Activated CD4-positive, alpha-beta T cell treated with anti-CD3 and anti-CD28 coated beads, Interleukin-2, amount 50 U/mL, for 16 hours (primary cell): ENCODE data around the gene STX1A.
"Not testable (repeated sequence)": the region's sequence is repeated elsewhere in the genome, so short reads cannot be mapped to it uniquely, and the experiment has no call there.

Experiments used
- DNase-seq: peaks from one replicate; pipeline ENCODE4 v3.0.0-alpha.2; 2020

The STX1A gene

GRCh38 chr7:73681031-73681430, 38.4 kb downstream of the STX1A start:
- no peak for DNase-seq

GRCh38 chr7:73680501-73680900, 39.0 kb downstream of the STX1A start:
- DNase-seq: no peak

DNA sequence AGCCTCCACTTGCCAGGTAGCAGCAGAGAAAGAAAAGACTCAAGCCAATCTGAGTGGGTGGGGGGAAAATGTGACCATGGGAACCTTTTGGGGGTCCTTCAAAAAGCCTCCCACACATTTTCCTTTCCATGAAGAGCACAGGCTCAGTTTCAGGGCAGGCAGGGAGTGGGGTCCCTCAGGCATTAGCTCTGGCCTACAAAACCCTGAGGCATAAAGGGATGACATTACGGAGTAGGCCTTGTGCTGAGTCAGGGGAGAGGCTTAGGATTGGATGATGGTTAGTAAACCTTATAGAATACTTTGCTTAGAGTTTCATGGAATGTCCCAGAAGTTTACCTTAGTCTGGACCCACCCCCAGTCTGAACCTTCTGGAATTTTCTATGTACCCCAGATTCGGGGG, 39.8 kb downstream of the STX1A start:
- DNase-seq: no peak

GRCh38 chr7:73678862-73679261, 40.6 kb downstream of the STX1A start:
- no peak for DNase-seq

DNA sequence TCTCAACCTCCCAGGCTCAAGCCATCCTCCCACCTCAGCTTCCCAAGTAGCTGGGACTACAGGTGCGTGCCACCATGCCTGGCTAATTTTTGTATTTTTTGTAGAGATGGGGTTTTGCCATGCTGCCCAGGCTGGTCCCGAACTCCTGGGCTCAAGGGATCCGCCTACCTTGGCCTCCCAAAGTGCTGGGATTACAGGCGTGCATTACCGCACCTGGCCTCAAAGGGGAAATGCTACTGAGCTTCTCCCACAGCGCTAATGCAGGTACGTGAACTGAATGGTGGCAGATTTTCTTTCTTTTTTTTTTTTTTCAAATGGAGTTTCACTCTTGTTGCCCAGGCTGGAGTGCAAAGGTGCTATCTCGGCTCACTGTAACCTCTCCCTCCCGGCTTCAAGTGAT, 43.4 kb downstream of the STX1A start:
- not testable (repeated sequence) for DNase-seq

- DNase-seq: no peak
Observed at GRCh38 chr7:73674468-73675124, 44.9 kb downstream of the STX1A start.

DNA sequence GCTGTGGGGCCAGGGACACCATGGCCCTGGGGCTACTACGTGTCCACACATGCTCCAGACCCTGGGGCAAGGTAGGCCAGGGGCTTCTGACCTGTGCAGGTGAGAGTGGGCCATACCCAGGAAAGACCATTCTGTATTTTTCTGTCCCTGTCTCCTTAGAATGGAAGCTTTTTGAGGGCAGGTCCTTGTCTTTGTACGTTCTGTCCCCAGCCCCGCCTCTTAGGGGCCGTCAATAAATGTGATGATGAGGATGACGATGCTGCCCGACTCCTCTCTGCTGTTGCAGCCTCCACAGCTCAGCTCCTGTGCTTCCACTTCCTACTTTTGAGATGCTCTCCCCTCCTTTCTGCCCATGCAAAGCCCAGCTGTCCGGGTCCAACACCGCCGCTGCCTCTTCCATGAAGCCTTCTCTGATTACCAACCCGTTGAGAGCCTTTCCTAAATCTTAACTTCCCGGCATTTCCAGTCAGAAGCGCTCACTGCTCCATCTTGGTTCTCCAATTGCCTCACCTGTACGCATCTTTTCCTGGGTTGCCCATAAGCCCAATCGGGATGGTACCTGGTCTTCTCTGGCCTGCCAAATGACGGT, 47.5 kb downstream of the STX1A start:
- no peak for DNase-seq

- DNase-seq: no peak
Observed at GRCh38 chr7:73671322-73671661, 48.2 kb downstream of the STX1A start.

- DNase-seq: no peak
Observed at GRCh38 chr7:73669858-73670385, 49.5 kb downstream of the STX1A start.

GRCh38 chr7:73669288-73669701, 50.2 kb downstream of the STX1A start:
- DNase-seq: no peak

GRCh38 chr7:73668886-73669230, 50.6 kb downstream of the STX1A start:
- DNase-seq: no peak

DNA sequence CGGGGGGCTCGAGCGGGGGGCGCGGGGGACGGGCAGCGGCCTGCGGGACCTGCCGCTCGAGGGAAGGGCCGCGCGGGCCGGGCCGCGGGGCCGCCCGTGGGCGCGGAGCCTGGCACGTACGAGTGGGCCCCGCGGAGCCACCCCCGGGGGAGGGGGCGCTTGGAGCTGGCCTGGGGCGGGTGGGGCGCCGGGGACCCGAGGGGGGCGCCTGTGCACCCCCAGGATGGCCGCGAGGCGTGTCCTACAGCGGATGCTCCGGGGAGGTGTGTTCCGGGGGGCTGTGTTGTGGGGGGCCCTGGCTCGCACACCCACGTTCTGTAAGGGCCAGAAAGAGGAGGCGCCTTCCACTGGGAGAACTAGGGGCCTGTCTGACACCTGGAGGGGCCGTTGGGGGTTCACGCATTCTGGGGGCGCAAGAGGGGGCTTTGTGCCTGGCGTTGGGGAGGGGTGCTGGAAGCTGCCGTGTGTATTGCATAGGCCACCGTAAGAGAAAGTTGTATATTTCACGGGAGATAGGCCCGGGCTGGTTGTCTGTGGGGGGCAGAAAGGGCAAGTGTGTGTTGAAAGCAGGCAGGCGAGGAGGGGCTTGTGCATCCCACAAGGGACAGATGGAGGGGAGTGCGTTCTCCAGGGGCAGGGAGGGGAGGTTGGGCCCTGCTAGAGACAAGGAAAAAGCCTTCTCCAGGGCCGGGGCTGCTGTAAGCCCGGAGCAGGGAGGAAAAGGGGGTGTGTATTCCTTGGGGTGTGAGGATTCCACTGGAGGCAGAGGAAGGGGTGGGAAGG, 51.2 kb downstream of the STX1A start:
- DNase-seq: no peak

GRCh38 chr7:73667344-73668102, 51.9 kb downstream of the STX1A start, which contains the start of gene VPS37D:
Gene VPS37D (plus strand): TSS chr7:73667831. CDS start chr7:73667959, 128 bp downstream.
- DNase-seq: peak; percentile 91

- no peak for DNase-seq
Observed at GRCh38 chr7:73663033-73663432, 56.4 kb downstream of the STX1A start.

GRCh38 chr7:73660594-73660993, 58.9 kb downstream of the STX1A start:
- not testable (repeated sequence) for DNase-seq

GRCh38 chr7:73659983-73660382, 59.5 kb downstream of the STX1A start:
- no peak for DNase-seq

GRCh38 chr7:73655309-73655708, 64.2 kb downstream of the STX1A start:
- DNase-seq: not testable (repeated sequence)

GRCh38 chr7:73652541-73652949, 66.9 kb downstream of the STX1A start:
- DNase-seq: no peak

- no peak for DNase-seq
Observed at GRCh38 chr7:73650524-73650923, 68.9 kb downstream of the STX1A start.

DNA sequence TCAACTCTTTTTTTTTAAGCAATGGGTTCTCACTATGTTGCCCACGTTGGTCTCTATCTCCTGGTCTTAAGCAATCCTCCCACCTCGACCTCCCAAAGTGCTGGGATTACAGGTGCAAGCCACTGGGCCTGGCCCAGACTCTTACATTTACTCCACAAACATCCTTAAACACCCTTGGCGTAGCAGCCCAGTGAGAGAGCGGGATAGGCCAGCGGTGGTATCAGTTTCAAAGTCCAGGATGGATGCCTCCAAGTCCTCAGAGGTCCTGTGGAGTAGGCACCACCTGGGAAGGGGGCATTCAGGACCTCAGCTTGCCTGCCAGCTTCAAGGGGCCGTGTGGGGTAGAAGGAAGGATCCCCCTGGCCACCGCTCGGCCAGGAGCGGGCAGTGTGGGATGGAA, 69.9 kb downstream of the STX1A start:
- DNase-seq: no peak
